GM18498 (cell line): ENCODE results near the gene NEUROG3.

Experiments used
- ATAC-seq: cut with Tn5 transposase; IDR thresholded peaks from one replicate; pipeline ENCODE4 v1.9.1; 2021; ENCODE audit warnings: mild to moderate bottlenecking, moderate library complexity; ENCODE audit not compliant: unreplicated experiment

Gene NEUROG3, protein sequence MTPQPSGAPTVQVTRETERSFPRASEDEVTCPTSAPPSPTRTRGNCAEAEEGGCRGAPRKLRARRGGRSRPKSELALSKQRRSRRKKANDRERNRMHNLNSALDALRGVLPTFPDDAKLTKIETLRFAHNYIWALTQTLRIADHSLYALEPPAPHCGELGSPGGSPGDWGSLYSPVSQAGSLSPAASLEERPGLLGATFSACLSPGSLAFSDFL

DNA sequence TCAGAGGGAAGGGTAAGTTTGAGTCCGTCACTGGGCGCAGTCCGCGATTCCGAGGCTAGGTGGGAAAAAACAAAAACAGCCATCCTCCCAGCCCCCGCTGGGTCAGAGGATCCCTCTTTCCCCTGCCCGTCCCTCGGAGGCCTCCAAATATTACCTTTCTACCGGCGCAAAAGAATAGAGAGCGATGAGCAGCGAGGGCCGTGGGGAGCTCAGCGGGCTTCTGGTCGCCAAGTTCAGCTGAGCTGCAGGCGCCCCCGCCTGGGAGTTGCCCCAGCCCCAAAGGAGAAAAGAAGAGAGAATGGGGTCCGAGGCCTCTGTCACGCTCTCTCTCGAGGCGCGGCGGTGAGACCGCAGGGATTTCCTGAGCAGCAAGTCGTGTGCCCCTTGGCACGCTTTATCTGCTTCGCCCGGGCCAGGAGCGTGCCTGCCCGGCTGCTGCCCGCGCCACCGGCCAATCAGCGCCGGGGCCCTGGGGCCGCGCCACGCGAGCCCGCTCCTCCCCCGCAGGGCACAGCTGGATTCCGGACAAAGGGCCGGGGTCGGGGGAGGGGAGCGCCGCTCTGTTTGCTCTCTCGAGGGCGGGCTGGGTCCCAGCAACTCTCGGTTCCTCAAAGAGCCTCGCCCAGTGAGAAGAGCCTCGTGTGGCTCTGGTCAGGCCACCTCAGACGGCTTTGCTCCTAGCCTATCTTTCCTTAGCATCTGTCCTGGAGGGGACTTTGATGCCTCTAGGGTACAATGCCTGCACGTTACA lies at the start of gene NEUROG3:
Gene NEUROG3, minus strand, starts transcription at position 367 of the 751 bp plus-strand sequence. CDS start 379 bp downstream, outside the sequence.
- no peak for ATAC-seq

DNA sequence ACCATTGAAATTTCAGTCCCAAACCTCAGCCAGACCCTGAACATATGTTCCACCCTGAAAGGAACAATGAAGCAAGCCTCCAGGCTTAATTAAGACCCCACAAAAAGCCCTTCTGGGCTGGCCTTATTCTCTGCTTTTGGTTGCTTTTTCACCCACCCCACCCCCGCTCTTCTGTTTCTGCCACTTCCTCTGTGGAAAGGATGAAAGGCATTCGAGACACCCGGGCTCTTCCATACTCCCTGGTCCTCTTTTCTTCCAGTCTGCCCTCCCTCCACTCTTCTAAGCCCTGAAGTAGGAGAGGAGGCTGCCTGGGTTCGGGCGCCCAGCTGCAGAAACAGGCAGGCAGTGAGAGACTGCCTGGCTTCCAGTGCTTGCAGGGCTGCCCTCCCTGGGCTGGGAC lies 47.4 kb upstream of the NEUROG3 start:
- no peak for ATAC-seq

DNA sequence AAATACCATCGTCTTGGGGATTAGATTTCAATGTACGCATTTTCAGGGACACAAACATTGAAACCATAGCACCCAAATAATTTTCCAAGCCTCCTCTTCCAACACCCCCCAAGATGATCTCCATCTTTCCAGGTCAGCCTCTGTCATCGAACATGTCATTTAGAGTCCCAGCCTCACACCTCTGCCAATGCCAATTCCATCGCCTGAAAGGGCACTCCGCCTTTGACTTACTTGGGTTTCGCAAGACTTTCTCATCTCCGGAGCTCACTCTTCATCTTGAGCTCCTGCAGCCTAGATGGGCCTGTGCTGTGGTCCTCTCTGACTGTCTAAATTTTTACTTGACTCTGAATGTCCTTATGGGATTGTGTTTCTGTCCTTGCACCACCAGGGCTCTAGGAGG lies 46.4 kb upstream of the NEUROG3 start:
- no peak for ATAC-seq

DNA sequence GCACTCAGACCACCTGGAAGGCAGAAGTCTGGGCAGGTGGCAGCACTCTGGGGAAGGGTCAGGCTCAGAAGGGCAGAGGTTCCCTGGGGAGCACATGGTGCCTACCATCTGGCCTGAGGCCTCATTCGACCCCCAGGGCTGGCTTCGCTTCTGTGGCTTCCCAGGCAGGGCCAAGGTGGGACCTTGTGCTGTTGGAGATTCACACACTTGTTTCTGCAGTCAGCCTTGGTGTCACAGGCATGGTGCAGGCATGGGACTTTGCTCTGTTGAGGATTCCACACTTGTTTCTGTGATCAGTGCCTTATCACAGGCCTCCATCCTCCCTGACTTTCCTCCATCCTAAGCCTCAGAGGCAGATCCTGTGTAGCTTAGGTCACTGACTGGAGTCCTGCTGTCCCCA lies 45.5 kb upstream of the NEUROG3 start:
- no peak for ATAC-seq

DNA sequence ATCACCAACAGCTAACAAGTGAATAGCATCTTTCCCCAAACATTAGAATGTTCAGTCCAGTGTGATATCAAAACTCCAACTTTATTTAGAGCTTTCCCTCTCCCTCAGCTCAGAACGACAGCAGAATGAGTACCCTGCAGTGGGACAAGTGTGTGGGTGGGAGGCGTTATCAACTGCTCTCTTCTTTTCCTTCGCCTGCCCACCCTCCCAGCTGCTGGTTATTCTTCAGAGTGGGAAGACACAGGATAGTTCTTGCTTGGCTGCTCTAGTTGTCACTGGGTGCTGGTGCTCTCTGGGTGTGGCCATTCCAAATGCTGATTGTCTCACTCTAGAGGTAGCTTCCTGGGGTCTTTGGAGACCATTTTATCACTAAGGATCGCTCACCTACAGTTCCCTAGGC lies 43.1 kb upstream of the NEUROG3 start:
- no peak for ATAC-seq

DNA sequence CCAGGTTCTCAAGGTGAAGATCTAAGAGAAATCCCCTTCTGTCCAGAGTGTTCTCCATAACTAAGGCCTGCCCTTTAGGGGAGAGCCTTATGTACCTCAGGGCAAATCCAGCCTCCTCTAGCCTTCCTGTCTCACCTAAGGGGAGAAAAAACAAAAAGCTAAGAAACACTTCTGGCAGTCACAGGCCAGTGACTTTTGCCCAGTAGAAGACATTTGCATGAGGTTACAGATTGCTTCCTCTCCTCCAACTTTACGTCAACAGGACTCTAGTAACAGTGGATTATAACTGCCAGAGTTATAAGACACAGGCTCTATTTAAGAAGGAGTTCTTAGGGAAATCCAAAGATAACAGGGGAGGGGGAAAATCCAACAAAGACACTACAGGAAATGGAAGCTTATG lies 40.9 kb upstream of the NEUROG3 start:
- ATAC-seq: no peak

DNA sequence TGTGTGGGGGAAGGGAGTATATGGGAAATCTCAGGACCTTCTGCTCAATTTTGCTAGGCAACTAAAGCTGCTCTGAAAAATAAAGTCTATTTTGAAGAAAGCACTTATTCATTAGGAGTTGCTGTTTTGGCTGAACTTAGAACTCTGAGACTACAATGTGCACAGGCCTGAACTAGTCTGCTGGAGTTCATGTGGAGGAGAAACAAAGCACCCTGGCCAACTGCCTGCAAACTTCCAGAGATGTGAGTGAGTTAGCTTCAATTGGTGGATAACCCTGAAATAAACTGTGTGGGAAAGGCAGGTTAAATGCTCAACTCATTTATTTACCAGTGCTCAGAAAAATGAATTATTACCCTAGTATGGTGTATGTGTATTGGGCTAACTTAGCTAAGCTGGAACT lies 39.5 kb upstream of the NEUROG3 start:
- ATAC-seq: no peak

DNA sequence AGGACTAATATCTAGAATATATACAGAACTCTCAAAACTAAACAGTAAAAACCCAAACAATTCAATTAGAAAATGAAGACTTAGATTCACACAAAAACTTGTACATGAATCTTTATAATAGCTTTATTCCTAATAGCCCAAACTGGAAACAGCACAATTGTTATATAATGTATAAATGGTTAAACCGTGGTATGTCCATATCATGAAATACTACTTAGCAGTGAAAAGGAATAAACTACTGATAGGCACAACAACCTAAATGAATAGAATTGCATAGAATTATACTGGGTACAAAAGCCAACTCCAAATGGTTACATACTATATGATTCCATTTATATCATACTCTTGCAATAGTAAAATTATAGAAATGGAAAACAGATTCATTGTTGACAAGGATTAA lies 35.9 kb upstream of the NEUROG3 start:
- ATAC-seq: no peak

DNA sequence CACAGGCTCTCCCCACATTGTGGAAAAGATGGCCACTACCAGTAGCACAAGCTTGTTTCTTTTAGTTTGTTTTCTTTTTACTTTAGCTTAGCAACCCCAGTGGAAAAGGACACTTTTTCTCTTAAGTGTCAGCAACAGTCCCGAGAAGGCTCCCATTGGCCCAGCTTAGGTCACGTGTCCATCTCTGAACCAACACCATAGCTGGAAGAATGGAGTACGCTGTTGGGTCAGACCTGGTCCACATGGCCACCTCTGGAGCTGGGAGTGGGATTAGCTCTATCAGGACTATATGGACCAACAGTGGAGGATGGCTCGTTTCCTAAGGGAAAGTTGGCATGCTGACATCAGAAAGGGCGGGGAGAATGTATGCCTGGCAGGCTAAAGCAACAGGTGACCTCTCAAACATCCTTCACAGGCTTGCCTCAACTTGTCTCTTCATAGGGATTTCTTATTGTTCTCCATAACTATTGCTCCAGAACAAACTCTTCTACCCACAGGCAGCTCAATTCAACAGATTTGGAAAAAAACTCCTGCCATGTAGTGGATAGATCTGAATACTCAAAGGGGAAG lies 27.6 kb upstream of the NEUROG3 start:
- no peak for ATAC-seq

DNA sequence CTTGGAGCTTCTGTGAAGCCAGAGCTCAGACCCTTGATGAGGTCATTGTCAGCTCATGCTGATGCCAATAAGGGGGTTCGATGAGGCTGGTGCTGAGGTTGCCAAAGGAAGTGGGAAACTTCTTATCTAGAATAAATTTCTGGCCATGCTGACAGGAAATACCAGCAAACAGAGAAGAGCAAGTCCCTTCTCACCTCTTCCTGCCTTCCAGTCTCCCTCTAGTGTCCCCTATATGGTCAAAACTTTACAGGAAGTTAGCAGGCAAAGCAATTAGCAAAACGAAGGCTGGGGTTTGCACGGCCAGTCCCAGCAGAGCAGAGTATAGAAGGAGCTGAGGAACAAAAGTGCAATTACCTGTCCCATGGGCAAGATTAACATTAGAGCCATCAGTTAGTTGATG lies 15.1 kb upstream of the NEUROG3 start:
- ATAC-seq: no peak

DNA sequence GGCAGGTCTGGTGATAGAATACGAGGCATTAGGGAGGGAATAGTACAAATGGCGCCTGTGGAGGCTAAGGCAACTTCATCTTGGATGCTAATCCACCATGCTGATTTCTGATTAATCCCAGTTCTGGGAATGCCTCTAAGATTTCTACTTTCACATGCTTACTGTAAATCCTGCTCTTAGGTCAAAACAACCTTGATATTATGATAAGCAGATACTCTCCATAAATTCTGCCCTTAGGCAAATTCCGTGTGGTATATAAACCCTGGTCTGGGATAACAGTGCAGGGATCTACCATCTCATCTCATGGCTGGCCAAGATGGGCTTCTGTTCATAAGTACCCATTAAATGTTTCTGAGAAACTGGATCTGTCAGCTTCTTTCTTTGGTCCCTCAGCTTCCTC lies 11.4 kb upstream of the NEUROG3 start:
- no peak for ATAC-seq

DNA sequence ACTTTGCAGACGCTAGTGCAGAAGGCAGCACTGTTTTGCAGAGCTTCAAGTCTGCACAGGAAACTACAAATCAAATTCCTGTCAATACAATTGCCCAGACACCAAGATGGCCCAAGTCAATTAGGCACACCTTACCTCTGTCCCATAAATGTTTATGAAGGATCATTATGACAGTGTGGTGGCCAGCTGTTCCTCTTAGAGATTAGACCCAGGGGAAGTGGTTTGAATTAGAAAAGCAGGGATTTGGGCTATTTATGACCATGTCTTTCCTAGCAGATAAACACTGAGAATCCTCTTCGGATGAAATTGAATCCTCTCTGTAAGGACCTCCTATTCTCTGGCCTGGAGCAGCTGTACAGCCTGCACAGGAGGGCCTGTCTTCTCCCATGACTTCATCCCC lies 9.9 kb upstream of the NEUROG3 start:
- ATAC-seq: no peak

DNA sequence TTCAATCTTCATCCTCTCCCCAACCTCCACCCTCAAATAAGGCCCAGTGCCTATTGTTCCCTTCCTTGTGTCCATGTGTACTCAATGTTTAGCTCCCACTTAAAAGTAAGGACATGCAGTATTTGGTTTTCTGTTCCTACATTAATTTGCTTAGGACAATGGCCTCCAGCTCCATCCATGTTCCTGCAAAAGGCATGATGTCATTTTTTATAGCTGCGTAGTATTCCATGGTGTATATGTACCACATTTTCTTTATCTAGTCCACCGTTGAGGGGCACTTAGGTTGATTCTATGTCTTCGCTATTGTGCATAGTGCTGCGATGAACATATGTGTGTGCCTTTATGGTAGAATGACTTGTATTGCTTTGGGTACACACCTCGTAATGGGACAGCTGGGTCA lies 7.2 kb upstream of the NEUROG3 start:
- ATAC-seq: no peak

DNA sequence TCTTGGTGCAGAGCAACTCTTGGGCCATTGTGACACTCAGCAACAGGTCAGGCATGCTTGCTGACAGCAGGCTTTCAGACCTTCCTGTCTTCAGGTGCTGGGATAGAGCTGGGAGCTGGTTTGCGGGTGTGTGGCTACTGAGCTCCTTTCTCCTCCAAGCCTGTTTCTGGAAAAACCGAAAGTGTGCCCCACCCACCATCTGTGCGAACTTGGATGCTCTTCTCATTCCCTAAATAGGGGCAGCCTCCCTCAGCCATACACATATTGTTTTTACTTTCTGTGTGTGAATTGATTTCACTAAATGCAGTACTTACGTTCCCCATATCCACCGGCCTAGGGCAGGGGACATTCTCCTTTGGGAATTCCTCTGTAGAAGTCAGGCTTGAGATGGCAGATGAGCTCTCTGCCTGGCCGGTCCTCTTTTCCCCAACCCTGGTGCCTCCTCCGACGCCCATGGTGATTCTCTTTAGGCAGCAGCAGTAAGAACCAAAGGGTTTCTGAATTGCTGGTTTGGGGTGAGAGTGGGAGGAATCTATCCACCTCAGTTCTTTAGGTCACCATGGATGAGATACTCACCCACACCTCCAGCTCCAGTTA lies 6.3 kb upstream of the NEUROG3 start:
- no peak for ATAC-seq

DNA sequence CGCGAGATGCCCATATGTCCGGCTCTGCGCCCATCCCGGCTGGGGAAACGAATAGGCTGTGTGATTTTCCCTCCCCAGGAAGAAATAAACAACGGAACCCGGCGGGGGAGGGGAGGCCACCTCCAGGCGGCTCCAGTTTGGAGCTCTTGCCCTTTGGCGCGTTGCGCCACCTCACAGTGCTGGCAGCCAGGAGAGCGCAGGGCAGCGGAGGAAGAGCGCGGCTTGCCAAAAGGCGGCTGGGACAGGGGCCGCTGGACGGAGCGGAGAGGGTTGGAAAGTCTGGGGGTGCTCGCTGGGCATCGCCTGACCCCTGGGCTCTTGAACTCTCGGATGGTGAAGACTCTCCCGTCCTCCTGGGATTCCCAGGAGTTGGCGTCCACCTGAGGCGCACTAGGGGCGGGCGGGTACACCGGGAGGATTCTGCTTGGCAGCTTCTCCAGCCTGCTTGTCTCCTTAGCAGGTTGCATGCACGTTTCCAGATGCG lies 5.3 kb upstream of the NEUROG3 start:
- ATAC-seq: no peak

DNA sequence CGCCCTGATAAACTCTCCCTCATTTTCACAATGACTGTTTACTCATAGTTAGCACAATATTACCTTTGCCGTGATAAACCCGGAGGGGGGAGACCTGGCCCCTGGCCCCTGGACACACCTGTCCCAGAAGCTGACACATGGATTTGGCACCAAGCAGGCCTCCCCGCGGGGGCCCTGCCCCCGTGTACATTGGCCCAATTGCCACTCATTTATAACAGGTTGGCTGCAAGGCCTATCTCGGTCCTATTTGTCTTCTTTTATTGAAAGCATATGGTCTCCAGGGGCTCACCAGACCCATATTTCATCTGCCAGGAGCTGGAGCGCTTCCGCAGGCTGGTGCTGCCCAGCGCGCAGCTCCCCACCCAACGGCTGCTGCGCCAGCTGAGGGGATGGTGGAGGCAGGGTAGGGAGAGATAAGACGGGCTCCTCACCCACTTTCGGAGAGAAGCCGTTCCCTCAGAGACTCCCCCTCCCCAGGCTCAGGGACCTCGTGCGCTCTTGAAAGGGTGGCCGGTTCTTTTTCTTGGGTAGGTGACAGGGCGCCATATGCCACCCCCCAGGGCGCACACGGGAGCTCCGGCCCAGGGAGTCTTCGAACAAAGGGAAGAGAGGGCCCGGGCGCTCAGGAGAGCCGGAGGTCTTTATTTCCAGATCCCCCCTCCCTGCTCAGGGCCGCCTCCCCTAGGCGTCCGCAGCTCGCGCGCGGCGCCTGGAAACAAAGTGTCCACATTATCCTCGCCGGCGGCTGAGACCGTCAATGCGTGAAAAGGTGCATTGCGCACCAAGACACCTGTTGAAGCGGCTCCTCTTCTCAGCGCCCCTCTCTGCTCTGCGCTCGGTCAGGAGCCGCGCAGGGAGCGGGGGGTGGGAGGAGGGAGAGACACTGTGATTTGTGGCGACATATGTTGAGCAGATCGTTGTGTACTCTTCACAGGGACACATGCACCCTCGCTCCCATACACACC lies 4.3 kb upstream of the NEUROG3 start:
- no peak for ATAC-seq

DNA sequence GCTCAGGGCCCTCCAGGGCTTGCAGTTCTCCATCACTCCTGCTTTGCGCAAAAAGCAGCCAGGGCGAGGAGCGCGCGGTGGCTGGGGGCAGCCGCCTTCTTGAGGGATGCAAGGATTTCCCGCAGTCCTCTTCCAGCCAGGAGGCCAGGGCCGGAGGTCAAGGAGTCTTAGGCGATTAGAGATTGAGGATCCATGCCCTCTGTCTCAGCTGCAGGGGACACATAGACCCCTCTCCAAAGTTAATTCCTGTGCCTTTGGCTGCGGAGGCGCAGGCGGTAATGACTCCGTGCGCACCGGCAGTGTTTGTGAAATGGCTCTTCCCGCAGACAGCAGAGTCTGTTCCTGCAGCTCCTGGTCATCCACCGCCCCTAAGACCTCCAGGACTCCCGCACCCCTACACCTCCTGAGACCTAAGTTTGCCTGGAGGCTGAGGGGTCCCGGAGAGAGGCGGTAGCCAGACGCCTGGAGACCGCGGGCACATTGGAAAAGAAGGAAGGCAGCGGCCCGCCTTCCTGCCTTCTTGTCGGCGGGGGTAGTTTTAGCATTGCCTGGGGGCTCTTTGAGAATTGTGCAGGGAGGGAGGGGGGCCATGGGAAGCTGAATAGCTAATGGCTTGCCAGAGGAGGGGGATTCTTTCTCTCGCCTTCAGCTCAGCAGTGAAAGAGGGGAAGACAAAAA lies 3.3 kb upstream of the NEUROG3 start:
- ATAC-seq: no peak

DNA sequence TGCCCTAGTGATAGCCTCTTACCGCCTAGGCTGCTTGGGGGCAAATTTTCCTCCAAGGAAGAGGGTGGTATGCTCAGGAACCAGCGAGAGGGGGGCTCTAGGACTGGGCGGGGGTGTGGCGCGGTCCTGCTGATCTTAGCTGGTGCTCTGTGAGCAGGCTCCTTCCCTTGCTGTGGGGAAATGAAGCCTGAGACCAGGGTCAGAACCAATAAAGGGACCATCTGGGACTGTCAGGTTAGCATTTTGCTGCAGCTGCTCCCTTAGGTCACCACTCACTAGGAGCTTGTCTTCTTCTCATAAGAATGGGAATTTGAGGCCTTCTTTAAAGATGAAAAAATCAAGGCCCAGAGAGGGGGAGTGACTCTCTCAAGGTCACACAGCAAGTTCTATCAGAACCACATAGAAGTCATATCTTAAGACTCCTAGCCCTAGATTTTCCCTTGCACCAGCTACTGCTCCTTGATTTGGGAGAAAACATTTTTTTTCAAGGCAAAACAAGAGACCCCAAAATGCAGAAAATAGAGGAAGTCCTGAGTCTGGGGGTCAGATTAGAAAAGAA lies 2.0 kb upstream of the NEUROG3 start:
- no peak for ATAC-seq

DNA sequence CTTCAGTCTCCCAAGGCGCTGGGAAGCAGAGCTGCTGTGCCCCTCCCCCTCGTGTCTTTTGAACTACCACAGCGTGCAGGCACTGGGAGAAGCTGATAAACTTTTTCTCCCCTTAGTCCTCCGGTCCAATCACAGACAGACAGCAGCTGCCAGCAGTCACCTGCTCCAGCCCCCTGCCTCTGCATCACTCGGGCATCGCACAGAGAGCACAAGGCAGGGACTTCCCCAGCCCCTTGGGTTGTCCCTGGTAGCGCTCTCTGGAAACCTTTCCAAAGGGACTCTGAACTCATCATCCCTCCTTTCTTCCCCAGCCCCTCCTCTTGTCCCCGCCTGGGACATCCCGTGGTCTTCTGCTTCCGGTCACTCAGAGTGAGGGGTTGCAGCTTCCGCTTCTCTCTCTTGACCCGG lies 1.4 kb upstream of the NEUROG3 start:
- ATAC-seq: no peak
